Measurements from ENCODE around the gene GREB1. TPM values are rescaled to one million over a fixed set of nuclear protein-coding genes. Genes with fewer than 3 reads are reported as not detected.

GREB1 gene
- total and polyA plus RNA-seq, 2 of the 13 experiments (the other 11 are each of a cell fraction or from before 2014, with no cell fraction given): 31.3 to 61.2 TPM

GRCh38 chr2:11629851-11630250 is 96.0 kb downstream of the GREB1 start:
- Histone ChIP-seq H3K79me2 (ENCODE audit: insufficient read depth, low read length) (no peaks in the 10 kb centered on the region), H4K20me1 (ENCODE audit: insufficient read depth, low read length) (no peaks in the 10 kb centered on the region; the same call in 1 of the 2 replicates), H3K9me3 (ENCODE audit: low read length) (no peaks in the 10 kb centered on the region), H2AFZ (ENCODE audit: low read length) (no peak overlapping the region), H3K27ac (ENCODE audit: extremely low read length, insufficient read depth, low read length) (no peak overlapping the region), H3K9ac (ENCODE audit: insufficient read depth, low read depth, low read length) (no peak overlapping the region), H3K27me3 (ENCODE audit: control insufficient read depth in 1 of 2, insufficient read depth in 2 of 2, low read length in 2 of 2) (no peaks in the 10 kb centered on the region), H3K4me1 (ENCODE audit: insufficient read depth, low read length) (no peaks in the 10 kb centered on the region), H3K36me3 (replicated peaks in 1 of 2; ENCODE audit: control insufficient read depth in 1 of 2, insufficient read depth in 2 of 2, low read length in 2 of 2) (peaks cover 72 to 97% of the 10 kb centered on the region in 2 experiments), H3K4me2 (ENCODE audit: low read depth, low read length) (no peak overlapping the region), H3K4me3 (replicated peaks in 1 of 3; ENCODE audit: insufficient read depth in 1 of 3, low read depth in 2 of 3, low read length in 3 of 3) (no peak overlapping the region)
- WGBS (ENCODE audit: low lambda C conversion rate): 97% methylated on average over 11 of the region's 11 CpGs
- ATAC-seq (no peak), FAIRE-seq (no peak), DNase-seq (ENCODE audit: low spot score) (no peak)
- ChIA-PET CTCF (ENCODE audit: low intra/inter-chr PET ratio, low total read pairs) (no interaction called here), POLR2A (no interaction called here)
- TF ChIP-seq, protein P1, sequence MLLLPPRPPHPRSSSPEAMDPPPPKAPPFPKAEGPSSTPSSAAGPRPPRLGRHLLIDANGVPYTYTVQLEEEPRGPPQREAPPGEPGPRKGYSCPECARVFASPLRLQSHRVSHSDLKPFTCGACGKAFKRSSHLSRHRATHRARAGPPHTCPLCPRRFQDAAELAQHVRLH (CRISPR knock-in tag; IDR thresholded peaks at IDR 0.05; ENCODE audit: borderline replicate concordance, low read depth): no peak
- TF ChIP-seq ZNF780A (CRISPR knock-in tag; IDR thresholded peaks at IDR 0.05): no peak
- TF ChIP-seq, protein P2, sequence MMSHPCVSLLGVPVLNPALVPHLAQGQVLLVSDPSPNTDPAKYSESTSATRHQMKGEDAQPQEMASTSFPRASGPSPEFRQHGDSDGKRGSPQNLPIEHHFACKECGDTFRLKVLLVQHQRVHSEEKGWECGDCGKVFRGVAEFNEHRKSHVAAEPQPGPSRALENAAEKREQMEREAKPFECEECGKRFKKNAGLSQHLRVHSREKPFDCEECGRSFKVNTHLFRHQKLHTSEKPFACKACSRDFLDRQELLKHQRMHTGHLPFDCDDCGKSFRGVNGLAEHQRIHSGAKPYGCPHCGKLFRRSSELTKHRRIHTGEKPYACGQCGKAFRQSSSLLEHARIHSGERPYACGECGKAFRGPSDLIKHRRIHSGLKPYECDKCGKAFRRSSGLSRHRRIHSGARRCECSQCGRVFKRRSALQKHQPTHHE (CRISPR knock-in tag; IDR thresholded peaks at IDR 0.05; ENCODE audit: borderline replicate concordance): no peak
- no peak for TF ChIP-seq CREB1 (IDR thresholded peaks at IDR 0.05)
- no peak for TF ChIP-seq CREB1 (CRISPR knock-in tag; IDR thresholded peaks at IDR 0.05)
- TF ChIP-seq, protein P3, sequence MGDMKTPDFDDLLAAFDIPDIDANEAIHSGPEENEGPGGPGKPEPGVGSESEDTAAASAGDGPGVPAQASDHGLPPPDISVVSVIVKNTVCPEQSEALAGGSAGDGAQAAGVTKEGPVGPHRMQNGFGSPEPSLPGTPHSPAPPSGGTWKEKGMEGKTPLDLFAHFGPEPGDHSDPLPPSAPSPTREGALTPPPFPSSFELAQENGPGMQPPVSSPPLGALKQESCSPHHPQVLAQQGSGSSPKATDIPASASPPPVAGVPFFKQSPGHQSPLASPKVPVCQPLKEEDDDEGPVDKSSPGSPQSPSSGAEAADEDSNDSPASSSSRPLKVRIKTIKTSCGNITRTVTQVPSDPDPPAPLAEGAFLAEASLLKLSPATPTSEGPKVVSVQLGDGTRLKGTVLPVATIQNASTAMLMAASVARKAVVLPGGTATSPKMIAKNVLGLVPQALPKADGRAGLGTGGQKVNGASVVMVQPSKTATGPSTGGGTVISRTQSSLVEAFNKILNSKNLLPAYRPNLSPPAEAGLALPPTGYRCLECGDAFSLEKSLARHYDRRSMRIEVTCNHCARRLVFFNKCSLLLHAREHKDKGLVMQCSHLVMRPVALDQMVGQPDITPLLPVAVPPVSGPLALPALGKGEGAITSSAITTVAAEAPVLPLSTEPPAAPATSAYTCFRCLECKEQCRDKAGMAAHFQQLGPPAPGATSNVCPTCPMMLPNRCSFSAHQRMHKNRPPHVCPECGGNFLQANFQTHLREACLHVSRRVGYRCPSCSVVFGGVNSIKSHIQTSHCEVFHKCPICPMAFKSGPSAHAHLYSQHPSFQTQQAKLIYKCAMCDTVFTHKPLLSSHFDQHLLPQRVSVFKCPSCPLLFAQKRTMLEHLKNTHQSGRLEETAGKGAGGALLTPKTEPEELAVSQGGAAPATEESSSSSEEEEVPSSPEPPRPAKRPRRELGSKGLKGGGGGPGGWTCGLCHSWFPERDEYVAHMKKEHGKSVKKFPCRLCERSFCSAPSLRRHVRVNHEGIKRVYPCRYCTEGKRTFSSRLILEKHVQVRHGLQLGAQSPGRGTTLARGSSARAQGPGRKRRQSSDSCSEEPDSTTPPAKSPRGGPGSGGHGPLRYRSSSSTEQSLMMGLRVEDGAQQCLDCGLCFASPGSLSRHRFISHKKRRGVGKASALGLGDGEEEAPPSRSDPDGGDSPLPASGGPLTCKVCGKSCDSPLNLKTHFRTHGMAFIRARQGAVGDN (CRISPR knock-in tag; IDR thresholded peaks at IDR 0.05): 0 out of 2 replicates have a peak, but pooled peaks have one; percentile 22
- TF ChIP-seq ZNF264 (CRISPR knock-in tag; IDR thresholded peaks at IDR 0.05): no peak
- TF ChIP-seq FOSL2 (CRISPR knock-in tag; IDR thresholded peaks at IDR 0.05): no peak
- no peak for TF ChIP-seq SUZ12 (IDR thresholded peaks at IDR 0.05; ENCODE audit: low read depth, low read length)
- no peak for TF ChIP-seq REST (IDR thresholded peaks at IDR 0.05; ENCODE audit: borderline replicate concordance in 1 of 2, low read depth in 1 of 2, low read length in 2 of 2)
- TF ChIP-seq ZNF652 (CRISPR knock-in tag; IDR thresholded peaks at IDR 0.05; ENCODE audit: borderline replicate concordance, low read depth): no peak
- TF ChIP-seq AGO2 (optimal IDR thresholded peaks at IDR 0.05; ENCODE audit: low read depth, low read length): peak; percentile 4
- TF ChIP-seq POLR2AphosphoS5 (IDR thresholded peaks at IDR 0.05; ENCODE audit: low read depth, low read length): peak; percentile 18; the same call in 1 of the 2 replicates
- TF ChIP-seq ZNF577 (CRISPR knock-in tag; IDR thresholded peaks at IDR 0.05; ENCODE audit: borderline replicate concordance, low read depth): no peak
- BruUV-seq (replicated peaks): no TSS peak
- in situ Hi-C loops (cut with HindIII; ENCODE audit: extremely low pct_ligation_motif_present, low pct_unique_long_range_greater_than_20kb): no loop called here
- intact Hi-C loops (cut with micrococcal nuclease; ENCODE audit: unreplicated experiment): no loop called here

All from HepG2 (cell line).